Measurements from ENCODE around the gene PHLPP1.

PHLPP1 gene

DNA sequence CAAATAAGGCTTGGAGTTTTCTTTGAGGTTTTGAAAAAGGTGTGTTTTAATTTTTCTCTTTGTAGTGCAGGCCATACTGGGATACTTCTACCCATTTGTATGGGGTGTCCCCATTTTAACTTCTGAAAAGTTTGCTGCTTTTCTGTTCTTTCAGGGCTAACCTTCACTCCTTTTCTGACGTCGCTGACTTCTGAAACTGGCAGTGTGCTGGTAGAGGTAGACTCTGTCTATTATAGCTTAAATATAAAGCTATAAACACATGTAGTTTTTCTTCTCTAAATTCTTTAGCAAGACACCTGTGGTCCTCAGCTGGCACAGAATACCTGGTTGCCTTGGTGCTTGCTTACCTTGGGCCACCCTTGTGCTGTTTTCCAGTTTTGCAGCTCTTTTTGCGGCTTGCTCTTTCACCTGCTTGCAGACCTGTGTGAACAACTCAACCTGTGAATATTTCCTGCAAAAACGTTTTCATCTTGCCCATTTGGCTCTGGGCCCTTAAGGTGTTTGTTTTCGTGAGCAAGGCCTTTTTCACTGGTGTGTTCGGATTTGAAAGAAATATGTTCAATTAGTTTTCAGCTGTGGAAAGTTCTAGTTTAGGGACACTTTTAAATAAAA lies 42.2 kb downstream of the PHLPP1 start:
- Histone ChIP-seq H3K36me3 (ENCODE audit: insufficient read depth, low read length) (no peaks in the 10 kb centered on the region), H3K79me2 (ENCODE audit: insufficient read depth, low read length) (peaks cover 88% of the 10 kb centered on the region), H3K4me3 (ENCODE audit: low read length, poor library complexity, severe bottlenecking) (no peak overlapping the region), H3K27me3 (ENCODE audit: insufficient read depth, low read length, poor library complexity, severe bottlenecking) (no peaks in the 10 kb centered on the region), H2AFZ (ENCODE audit: low read length) (no peak overlapping the region), H3K9me3 (ENCODE audit: insufficient read depth, low read depth, low read length) (no peaks in the 10 kb centered on the region), H3F3A (ENCODE audit: low read depth) (no peaks in the 10 kb centered on the region), H3K4me2 (ENCODE audit: low read depth, low read length, poor library complexity, severe bottlenecking) (no peak overlapping the region), H3K9ac (ENCODE audit: low read depth, low read length, poor library complexity, severe bottlenecking) (no peak overlapping the region), H3K4me1 (ENCODE audit: insufficient read depth, low read length, poor library complexity, severe bottlenecking) (peaks cover 9% of the 10 kb centered on the region), H3K9me2 (replicated peaks; ENCODE audit: low read depth, low read length) (no peaks in the 10 kb centered on the region), H4K20me1 (ENCODE audit: insufficient read depth, low read length, poor library complexity, severe bottlenecking) (no peaks in the 10 kb centered on the region)
- TF ChIP-seq EZH2phosphoT487 (IDR thresholded peaks at IDR 0.05; ENCODE audit: borderline replicate concordance) = no peak
- TF ChIP-seq, protein P1, sequence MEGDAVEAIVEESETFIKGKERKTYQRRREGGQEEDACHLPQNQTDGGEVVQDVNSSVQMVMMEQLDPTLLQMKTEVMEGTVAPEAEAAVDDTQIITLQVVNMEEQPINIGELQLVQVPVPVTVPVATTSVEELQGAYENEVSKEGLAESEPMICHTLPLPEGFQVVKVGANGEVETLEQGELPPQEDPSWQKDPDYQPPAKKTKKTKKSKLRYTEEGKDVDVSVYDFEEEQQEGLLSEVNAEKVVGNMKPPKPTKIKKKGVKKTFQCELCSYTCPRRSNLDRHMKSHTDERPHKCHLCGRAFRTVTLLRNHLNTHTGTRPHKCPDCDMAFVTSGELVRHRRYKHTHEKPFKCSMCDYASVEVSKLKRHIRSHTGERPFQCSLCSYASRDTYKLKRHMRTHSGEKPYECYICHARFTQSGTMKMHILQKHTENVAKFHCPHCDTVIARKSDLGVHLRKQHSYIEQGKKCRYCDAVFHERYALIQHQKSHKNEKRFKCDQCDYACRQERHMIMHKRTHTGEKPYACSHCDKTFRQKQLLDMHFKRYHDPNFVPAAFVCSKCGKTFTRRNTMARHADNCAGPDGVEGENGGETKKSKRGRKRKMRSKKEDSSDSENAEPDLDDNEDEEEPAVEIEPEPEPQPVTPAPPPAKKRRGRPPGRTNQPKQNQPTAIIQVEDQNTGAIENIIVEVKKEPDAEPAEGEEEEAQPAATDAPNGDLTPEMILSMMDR (conservative IDR thresholded peaks at IDR 0.05; ENCODE audit: low read length) = no peak

DNA sequence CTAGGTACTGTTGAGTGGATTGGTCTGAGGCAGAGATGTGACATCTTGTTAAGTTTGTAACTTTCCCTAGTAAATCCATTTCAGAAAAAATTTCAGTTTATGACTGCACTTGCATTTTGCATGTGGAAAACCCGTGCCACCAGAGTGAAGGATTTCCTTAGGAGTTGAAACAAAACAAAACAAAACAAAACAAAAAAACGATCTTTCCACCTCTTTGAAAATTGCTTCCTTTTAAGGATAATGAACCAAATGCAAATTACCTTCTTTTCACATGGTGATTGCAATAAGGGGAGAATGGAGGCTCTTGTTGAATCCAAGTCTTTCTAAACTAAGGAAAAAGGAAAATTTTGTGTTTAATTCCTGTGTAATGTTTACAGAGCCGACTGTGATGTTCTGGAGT lies 43.2 kb downstream of the PHLPP1 start:
- no peak overlapping the region for H3K4me3 ChIP-seq (ENCODE audit: low read length, poor library complexity, severe bottlenecking)
- H3K79me2 ChIP-seq (ENCODE audit: insufficient read depth, low read length) = peaks cover 84% of the 10 kb centered on the region

DNA sequence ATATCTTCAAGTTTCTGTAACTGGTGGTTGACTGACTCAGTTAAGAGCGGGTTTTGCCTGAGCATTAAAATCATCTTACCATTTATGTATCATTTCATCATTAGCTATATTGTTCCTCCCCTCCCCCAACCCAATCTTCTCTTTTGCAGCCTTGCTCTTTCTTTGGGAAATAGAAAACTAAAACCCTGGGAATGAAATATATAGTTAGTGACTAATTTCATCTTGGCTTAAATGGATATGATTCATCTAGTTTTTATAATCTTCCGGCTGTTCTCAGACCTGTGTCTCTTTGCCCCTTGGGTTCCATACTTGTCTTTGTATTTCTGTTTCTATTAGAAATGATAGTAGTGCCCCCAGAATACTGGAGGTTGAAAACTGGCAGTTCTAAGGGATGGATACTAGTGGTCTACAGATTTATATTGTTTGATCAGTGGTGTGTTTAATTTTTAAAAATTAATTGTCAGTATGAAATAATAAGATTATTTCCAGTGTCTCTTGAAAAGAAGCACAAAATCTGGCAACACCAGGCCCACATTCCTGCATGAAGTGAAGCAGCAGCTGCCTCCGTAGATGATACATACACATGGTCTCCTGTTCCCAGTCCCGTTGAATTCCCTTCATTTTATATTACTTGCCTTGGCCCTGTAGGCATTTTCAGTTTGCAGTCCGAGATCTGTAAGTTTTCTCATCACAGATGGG lies 44.5 kb downstream of the PHLPP1 start:
- no peak overlapping the region for H3K4me2 ChIP-seq (ENCODE audit: low read depth, low read length, poor library complexity, severe bottlenecking)
- no peaks in the 10 kb centered on the region for H3K27me3 ChIP-seq (ENCODE audit: insufficient read depth, low read length, poor library complexity, severe bottlenecking)
- TF ChIP-seq, protein P1 (conservative IDR thresholded peaks at IDR 0.05; ENCODE audit: low read length) = no peak
- TF ChIP-seq EZH2phosphoT487 (IDR thresholded peaks at IDR 0.05; ENCODE audit: borderline replicate concordance) = no peak
- no peak overlapping the region for H3K9ac ChIP-seq (ENCODE audit: low read depth, low read length, poor library complexity, severe bottlenecking)
- H3K36me3 ChIP-seq (ENCODE audit: insufficient read depth, low read length) = no peaks in the 10 kb centered on the region
- no peaks in the 10 kb centered on the region for H3F3A ChIP-seq (ENCODE audit: low read depth)
- H3K9me3 ChIP-seq (ENCODE audit: insufficient read depth, low read depth, low read length) = no peaks in the 10 kb centered on the region
- H3K79me2 ChIP-seq (ENCODE audit: insufficient read depth, low read length) = peaks cover 82% of the 10 kb centered on the region
- no peak overlapping the region for H2AFZ ChIP-seq (ENCODE audit: low read length)
- no peaks in the 10 kb centered on the region for H3K9me2 ChIP-seq (replicated peaks; ENCODE audit: low read depth, low read length)
- no peak overlapping the region for H3K4me3 ChIP-seq (ENCODE audit: low read length, poor library complexity, severe bottlenecking)
- peaks cover 9% of the 10 kb centered on the region for H3K4me1 ChIP-seq (ENCODE audit: insufficient read depth, low read length, poor library complexity, severe bottlenecking)
- no peaks in the 10 kb centered on the region for H4K20me1 ChIP-seq (ENCODE audit: insufficient read depth, low read length, poor library complexity, severe bottlenecking)

More for the DNA sequence above, 43.2 kb downstream of the PHLPP1 start:
- peaks cover 9% of the 10 kb centered on the region for H3K4me1 ChIP-seq (ENCODE audit: insufficient read depth, low read length, poor library complexity, severe bottlenecking)
- H3K9me2 ChIP-seq (replicated peaks; ENCODE audit: low read depth, low read length) = no peaks in the 10 kb centered on the region
- H3K9ac ChIP-seq (ENCODE audit: low read depth, low read length, poor library complexity, severe bottlenecking) = no peak overlapping the region
- H3K9me3 ChIP-seq (ENCODE audit: insufficient read depth, low read depth, low read length) = no peaks in the 10 kb centered on the region
- no peaks in the 10 kb centered on the region for H3K27me3 ChIP-seq (ENCODE audit: insufficient read depth, low read length, poor library complexity, severe bottlenecking)
- TF ChIP-seq EZH2phosphoT487 (IDR thresholded peaks at IDR 0.05; ENCODE audit: borderline replicate concordance) = no peak
- TF ChIP-seq, protein P1 (conservative IDR thresholded peaks at IDR 0.05; ENCODE audit: low read length) = no peak
- H3K36me3 ChIP-seq (ENCODE audit: insufficient read depth, low read length) = no peaks in the 10 kb centered on the region
- no peaks in the 10 kb centered on the region for H4K20me1 ChIP-seq (ENCODE audit: insufficient read depth, low read length, poor library complexity, severe bottlenecking)
- H3F3A ChIP-seq (ENCODE audit: low read depth) = no peaks in the 10 kb centered on the region
- no peak overlapping the region for H3K4me2 ChIP-seq (ENCODE audit: low read depth, low read length, poor library complexity, severe bottlenecking)
- no peak overlapping the region for H2AFZ ChIP-seq (ENCODE audit: low read length)
